A549 (cell line): ENCODE data around the gene RAD9A. TPM values are rescaled to one million over a fixed set of nuclear protein-coding genes. Genes with fewer than 3 reads are reported as not detected.

Source experiments
- ATAC-seq, 2 experiments: fragments of 200-7000 bp in 1 of 2; fragments of >200 bp in 1 of 2; cut with Nextera tagmentation in 1 of 2; cut with Tn5 transposase in 1 of 2; 3 replicates each; pipeline versions ENCODE4 v1.8.0 to v1.9.1; 2018 to 2020; ENCODE audit warnings: mild to moderate bottlenecking in 1 of 2, moderate library complexity in 1 of 2
- CTCF ChIA-PET: fragments of 300-600 bp; sonication (Branson Sonifier 250); formaldehyde crosslinking; extraction: SDS; loops from one replicate; lab custom pipeline; 2021; ENCODE audit warnings: antibody characterized with exemption, inconsistent platforms; lab: Yijun Ruan, JAX
- POLR2A ChIA-PET: fragments of 350-600 bp; formaldehyde crosslinking; extraction: SDS; loops from one replicate; lab custom pipeline; 2021; ENCODE audit warnings: antibody characterized with exemption, inconsistent platforms; lab: Yijun Ruan, JAX
- DNase-seq, 2 experiments: peaks; one replicate each; pipeline versions ENCODE4 v3.0.0 to v3.0.0-alpha.2; 2011 to 2016; ENCODE audit warnings: low read depth in 1 of 2, low spot score in 1 of 2
- FAIRE-seq: peaks from 2 replicates; lab custom pipeline; 2011; peaks lifted over from hg19 to GRCh38; lab: Jason Lieb, UNC
- H3K27ac ChIP-seq, 2 experiments: fragments of >200 bp; sonication (Bioruptor Twin); formaldehyde crosslinking; 3 replicates each; pipeline ENCODE4 v1.5.1; 2016 to 2017
- H3K4me1 ChIP-seq: fragments of >200 bp; sonication (Bioruptor Twin); formaldehyde crosslinking; 3 replicates; pipeline ENCODE4 v1.6.1; 2016
- H3K4me2 ChIP-seq: fragments of >200 bp; sonication (Bioruptor Twin); formaldehyde crosslinking; 3 replicates; pipeline ENCODE4 v1.6.1; 2016
- H3K4me3 ChIP-seq: fragments of >200 bp; sonication (Bioruptor Twin); formaldehyde crosslinking; 3 replicates; pipeline ENCODE4 v1.5.1; 2016
- H3K9me3 ChIP-seq: fragments of >200 bp; sonication (Bioruptor Twin); formaldehyde crosslinking; 3 replicates; pipeline ENCODE4 v1.6.1; 2016
- CHD2 ChIP-seq: fragments of 150-350 bp; IDR thresholded peaks from 2 replicates; pipeline ENCODE4 v1.6.1; 2014; ENCODE audit warnings: low read length; ENCODE audit not compliant: partially characterized antibody
- E2F6 ChIP-seq: IDR thresholded peaks from 2 replicates; pipeline ENCODE4 v1.6.1; 2012; ENCODE audit warnings: low read depth, borderline replicate concordance
- EP300 ChIP-seq, 2 experiments: fragments of >200 bp; sonication (Bioruptor Twin); formaldehyde crosslinking; IDR thresholded peaks; 2 replicates in 1 of 2; 3 replicates in 1 of 2; pipeline ENCODE4 v1.6.1; 2016 to 2017
- HOXB5 ChIP-seq: fragments of 250-450 bp; sonication (Bioruptor Pico); IDR thresholded peaks from 2 replicates; pipeline ENCODE4 v1.5.0; 2020; ENCODE audit warnings: mild to moderate bottlenecking, moderate library complexity
- KDM1A ChIP-seq: fragments of 200-600 bp; sonication (generic); IDR thresholded peaks from 2 replicates; pipeline ENCODE4 v1.6.1; 2016; ENCODE audit warnings: low read depth, mild to moderate bottlenecking
- NFE2L2 ChIP-seq: fragments of 150-350 bp; conservative IDR thresholded peaks from 2 replicates; pipeline ENCODE4 v1.6.1; 2014; ENCODE audit warnings: low read length
- NR3C1 ChIP-seq: fragments of >200 bp; sonication (Bioruptor Twin); formaldehyde crosslinking; IDR thresholded peaks from 3 replicates; pipeline ENCODE4 v1.6.1; 2017
- POLR2AphosphoS2 ChIP-seq: conservative IDR thresholded peaks from 2 replicates; pipeline ENCODE4 v1.6.1; 2012; ENCODE audit warnings: low read length, improper control_type of control experiment, inconsistent platforms
- RARB ChIP-seq: fragments of 250-450 bp; sonication (Bioruptor Pico); IDR thresholded peaks from 2 replicates; pipeline ENCODE4 v1.8.0; 2021; ENCODE audit warnings: mild to moderate bottlenecking, moderate library complexity
- RFX5 ChIP-seq: fragments of 450-650 bp; IDR thresholded peaks from 2 replicates; pipeline ENCODE4 v1.7.1; 2014; ENCODE audit warnings: antibody characterized with exemption, mild to moderate bottlenecking, moderate library complexity
- SREBF2 ChIP-seq: fragments of 450-650 bp; IDR thresholded peaks from 2 replicates; pipeline ENCODE4 v1.6.1; 2014; ENCODE audit warnings: mild to moderate bottlenecking, moderate library complexity
- TP53 ChIP-seq: fragments of 250-450 bp; sonication (Bioruptor Pico); IDR thresholded peaks from 2 replicates; pipeline ENCODE4 v1.5.0; 2021; ENCODE audit warnings: mild to moderate bottlenecking, moderate library complexity
- ZFP36 ChIP-seq: fragments of 450-650 bp; IDR thresholded peaks from 2 replicates; pipeline ENCODE4 v1.6.1; 2014; ENCODE audit warnings: borderline replicate concordance; ENCODE audit not compliant: partially characterized antibody
- ZNF302 ChIP-seq: fragments of 250-450 bp; sonication (Bioruptor Pico); IDR thresholded peaks from 2 replicates; pipeline ENCODE4 v1.9.0; 2021; ENCODE audit warnings: inconsistent platforms, mild to moderate bottlenecking, moderate library complexity
- WGBS: methylation state at CpG from one replicate; pipeline ENCODE4 v1.1.6; 2017; ENCODE audit errors: missing lambda C conversion rate; 5-methylcytosine and 5-hydroxymethylcytosine counted together
- polyA plus RNA-seq, 4 experiments: library from polyadenylated mRNA; depleted of rRNA in 3 of 4; stranded (reverse); fragments of >200 nt; fragmentation: RNase III in 1 of 4; extraction: RNeasy Plus Mini Kit Qiagen cat#74134 plus additional on column Dnase treatment in 1 of 4; gene quantifications; 2 replicates in 3 of 4; 3 replicates in 1 of 4; pipeline ENCODE4 v1.2.3, GENCODE V29; 2011 to 2017
- TF ChIP-seq, protein P1 (sequence below): fragments of 150-350 bp; IDR thresholded peaks from 2 replicates; pipeline ENCODE4 v1.6.1; 2014; ENCODE audit warnings: low read depth, mild to moderate bottlenecking, low read length
- TF ChIP-seq, protein P2 (sequence below): fragments of >200 bp; sonication (Bioruptor Twin); formaldehyde crosslinking; IDR thresholded peaks from 3 replicates; pipeline ENCODE4 v1.5.1; 2016

RAD9A gene
- polyA plus RNA-seq, 2 of the 4 experiments (the other 2 are of a cell fraction): 19.0 to 43.7 TPM

DNA sequence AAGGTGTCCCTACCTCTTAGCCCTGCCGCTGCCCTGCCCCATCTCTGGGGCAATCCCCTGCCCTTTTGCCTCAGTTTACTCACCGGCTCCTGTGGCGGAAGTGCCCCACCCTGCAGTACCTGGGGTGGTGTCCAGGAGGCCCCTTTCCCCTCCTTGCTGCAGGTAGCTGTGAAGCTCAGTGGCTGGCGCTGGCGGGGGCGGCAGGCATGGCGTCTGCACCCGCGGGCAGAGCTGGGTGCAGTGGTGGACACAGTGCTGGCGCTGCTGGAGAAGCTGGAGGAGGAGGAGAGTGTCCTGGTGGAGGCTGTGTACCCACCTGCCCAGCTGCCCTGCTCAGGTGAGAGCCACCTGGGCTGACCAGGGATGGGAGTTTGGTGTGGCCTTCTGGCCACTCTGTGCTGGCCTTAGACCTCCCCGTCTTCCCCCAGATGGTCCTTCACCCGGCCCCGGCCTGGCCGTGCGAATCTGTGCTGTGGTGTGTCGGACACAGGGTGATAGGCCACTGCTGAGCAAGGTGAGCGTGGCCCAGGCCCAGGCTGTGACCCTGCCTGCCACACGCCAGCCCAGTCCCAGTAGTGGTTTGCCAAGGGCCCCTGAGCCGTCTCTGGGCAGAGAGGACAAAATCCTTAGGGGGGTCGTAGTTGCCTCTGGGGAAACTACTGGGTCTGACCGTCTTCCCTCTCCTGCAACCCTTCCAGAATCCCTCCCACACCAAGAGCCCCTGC lies 27.7 kb downstream of the RAD9A start:
- FAIRE-seq: no peak
- Histone ChIP-seq H3K4me2 (peak overlapping the region; percentile 97; the same call in 1 of the 3 replicates), H3K4me1 (peaks cover 37% of the 10 kb centered on the region), H3K9me3 (no peaks in the 10 kb centered on the region), H3K27ac (no peak overlapping the region; a peak in 2 of 6 replicates)
- ChIA-PET POLR2A (interaction anchor here (1.7 to 1.8 kb wide), 2 partner anchors 18 kb away, joined by 8 to 12 read pairs; partner anchors contain the start of gene PPP1CA), CTCF (interaction anchor here (0.6 to 4.2 kb wide), 7 partner anchors 9 to 68 kb away, joined by 3 to 30 read pairs (median 4); partner anchors contain the start of genes PPP1CA, RPS6KB2 and TBC1D10C)
- ATAC-seq: no peak
- no peak for DNase-seq
- 94% methylated on average over 13 of the region's 21 CpGs for WGBS
- TF ChIP-seq CHD2: no peak
- no peak for TF ChIP-seq HOXB5 (CRISPR knock-in tag)
- no peak for TF ChIP-seq ZNF302 (CRISPR knock-in tag)
- TF ChIP-seq, protein P1, sequence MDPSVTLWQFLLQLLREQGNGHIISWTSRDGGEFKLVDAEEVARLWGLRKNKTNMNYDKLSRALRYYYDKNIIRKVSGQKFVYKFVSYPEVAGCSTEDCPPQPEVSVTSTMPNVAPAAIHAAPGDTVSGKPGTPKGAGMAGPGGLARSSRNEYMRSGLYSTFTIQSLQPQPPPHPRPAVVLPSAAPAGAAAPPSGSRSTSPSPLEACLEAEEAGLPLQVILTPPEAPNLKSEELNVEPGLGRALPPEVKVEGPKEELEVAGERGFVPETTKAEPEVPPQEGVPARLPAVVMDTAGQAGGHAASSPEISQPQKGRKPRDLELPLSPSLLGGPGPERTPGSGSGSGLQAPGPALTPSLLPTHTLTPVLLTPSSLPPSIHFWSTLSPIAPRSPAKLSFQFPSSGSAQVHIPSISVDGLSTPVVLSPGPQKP: no peak
- no peak for TF ChIP-seq RARB
- no peak for TF ChIP-seq E2F6
- no peak for TF ChIP-seq EP300 (IDR thresholded peaks at IDR 0.05)
- TF ChIP-seq ZFP36: no peak
- TF ChIP-seq KDM1A: no peak
- TF ChIP-seq TP53 (CRISPR knock-in tag): no peak
- TF ChIP-seq NFE2L2: no peak
- TF ChIP-seq NR3C1: no peak
- no peak for TF ChIP-seq POLR2AphosphoS2
- TF ChIP-seq SREBF2: no peak
- TF ChIP-seq, all 56 proteins: peak for 0
- H3K4me3 ChIP-seq: no peak overlapping the region

DNA sequence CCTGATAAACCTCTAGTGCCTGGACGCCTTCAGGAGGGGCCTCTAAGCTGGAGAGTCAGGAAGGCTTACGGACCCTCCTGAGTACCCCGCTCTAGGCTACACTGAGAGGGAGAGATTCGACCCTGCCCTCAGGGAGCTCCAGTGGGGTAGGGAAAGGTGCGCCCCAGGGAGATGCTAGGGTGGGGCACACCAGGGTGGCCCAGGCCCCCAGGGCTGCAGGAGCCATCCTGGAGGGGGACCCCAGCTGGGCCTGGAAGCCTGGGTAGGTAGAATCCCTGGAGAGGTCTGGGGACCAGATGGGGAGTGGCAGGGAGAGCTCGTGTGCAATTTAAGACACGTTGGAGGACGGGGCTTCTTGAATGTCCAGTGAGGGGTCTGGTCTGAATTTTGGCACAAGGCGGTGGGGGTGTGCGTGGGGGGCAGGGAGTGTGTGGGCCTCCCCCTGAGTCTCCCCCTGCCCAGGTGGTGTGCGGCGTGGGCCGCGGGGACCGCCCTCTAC lies 28.4 kb downstream of the RAD9A start:
- Histone ChIP-seq H3K27ac (peak overlapping the region; percentile 75 to 90), H3K9me3 (no peaks in the 10 kb centered on the region), H3K4me2 (peak overlapping the region; percentile 97), H3K4me3 (peak overlapping the region; percentile 57), H3K4me1 (peaks cover 32% of the 10 kb centered on the region)
- WGBS: 27% methylated on average over 8 of the region's 15 CpGs
- no peak for FAIRE-seq
- peak in 1 of 2 experiments; percentile 1; a peak in 1 of 6 replicates for ATAC-seq
- CTCF ChIA-PET: interaction anchor here (1.0 to 4.2 kb wide), 4 partner anchors 15 to 48 kb away, joined by 3 to 30 read pairs (median 5); partner anchors contain the start of genes PPP1CA and TBC1D10C
- TF ChIP-seq CHD2 (no peak), RARB (no peak), RFX5 (no peak)
- TF ChIP-seq, protein P2, sequence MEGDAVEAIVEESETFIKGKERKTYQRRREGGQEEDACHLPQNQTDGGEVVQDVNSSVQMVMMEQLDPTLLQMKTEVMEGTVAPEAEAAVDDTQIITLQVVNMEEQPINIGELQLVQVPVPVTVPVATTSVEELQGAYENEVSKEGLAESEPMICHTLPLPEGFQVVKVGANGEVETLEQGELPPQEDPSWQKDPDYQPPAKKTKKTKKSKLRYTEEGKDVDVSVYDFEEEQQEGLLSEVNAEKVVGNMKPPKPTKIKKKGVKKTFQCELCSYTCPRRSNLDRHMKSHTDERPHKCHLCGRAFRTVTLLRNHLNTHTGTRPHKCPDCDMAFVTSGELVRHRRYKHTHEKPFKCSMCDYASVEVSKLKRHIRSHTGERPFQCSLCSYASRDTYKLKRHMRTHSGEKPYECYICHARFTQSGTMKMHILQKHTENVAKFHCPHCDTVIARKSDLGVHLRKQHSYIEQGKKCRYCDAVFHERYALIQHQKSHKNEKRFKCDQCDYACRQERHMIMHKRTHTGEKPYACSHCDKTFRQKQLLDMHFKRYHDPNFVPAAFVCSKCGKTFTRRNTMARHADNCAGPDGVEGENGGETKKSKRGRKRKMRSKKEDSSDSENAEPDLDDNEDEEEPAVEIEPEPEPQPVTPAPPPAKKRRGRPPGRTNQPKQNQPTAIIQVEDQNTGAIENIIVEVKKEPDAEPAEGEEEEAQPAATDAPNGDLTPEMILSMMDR: no peak
- POLR2A ChIA-PET: interaction anchor here (1.1 to 1.7 kb wide), 4 partner anchors 19 to 131 kb away, joined by 4 to 12 read pairs (median 5); partner anchors contain the start of genes AIP, ANKRD13D, POLD4 and PPP1CA
- DNase-seq: no peak
